PFSK-1 (cell line): Measurements from ENCODE around the gene SLC24A3.

Experiments used
- POLR2AphosphoS5 ChIP-seq: IDR thresholded peaks from 2 replicates; pipeline ENCODE4 v1.6.1; 2012; ENCODE audit warnings: low read depth, mild to moderate bottlenecking, control low read depth, low read length, moderate library complexity
- TAF1 ChIP-seq: IDR thresholded peaks from 2 replicates; pipeline ENCODE4 v1.6.1; 2012; ENCODE audit warnings: low read length, control low read depth, borderline replicate concordance; ENCODE audit not compliant: insufficient read depth

DNA sequence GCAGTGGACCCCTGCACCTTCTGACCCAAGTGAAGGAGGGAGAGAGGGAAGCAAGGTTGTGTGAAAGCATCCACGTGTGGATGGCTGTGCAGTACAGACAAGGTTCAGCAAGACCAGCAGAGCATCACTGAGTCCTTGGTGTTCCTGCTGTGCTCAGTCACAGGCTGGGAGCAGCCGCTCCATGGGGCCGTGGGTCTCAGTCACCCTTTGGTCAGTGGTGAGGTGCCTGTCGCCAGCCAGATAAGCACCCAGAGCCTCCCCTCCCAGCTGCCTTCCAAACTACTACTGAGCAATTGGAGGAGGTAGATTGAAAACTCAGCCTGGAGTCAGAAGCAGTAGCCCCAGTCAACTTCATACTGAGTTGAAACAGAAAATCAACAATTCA lies 218.9 kb downstream of the SLC24A3 start:
- TF ChIP-seq POLR2AphosphoS5 (no peak), TAF1 (no peak)
